HEK293 (cell line): Measurements from ENCODE around the gene IGF2BP2.

Experiments used
- CTCF ChIA-PET: fragments of 350-600 bp; formaldehyde crosslinking; extraction: SDS; loops from one replicate; lab custom pipeline; 2021; ENCODE audit warnings: antibody characterized with exemption; lab: Yijun Ruan, JAX
- POLR2A ChIA-PET: fragments of 300-600 bp; formaldehyde crosslinking; extraction: SDS; loops from one replicate; lab custom pipeline; 2020; ENCODE audit warnings: antibody characterized with exemption, inconsistent platforms; lab: Yijun Ruan, JAX
- H3K27ac ChIP-seq: fragments of 200-500 bp; sonication (Bioruptor generic); 2 replicates; pipeline ENCODE4 v1.5.1; 2014; ENCODE audit warnings: low read depth, low read length, control low read depth, inconsistent platforms; ENCODE audit errors: extremely low read depth
- H3K36me3 ChIP-seq, 2 experiments: fragments of 200-500 bp in 1 of 2; sonication (Bioruptor generic) in 1 of 2; 1 replicate in 1 of 2; 2 replicates in 1 of 2; pipeline ENCODE4 v1.5.1; 2014 to 2017; ENCODE audit warnings: inconsistent platforms in 2 of 2, low read length in 2 of 2; ENCODE audit not compliant: control insufficient read depth in 2 of 2, insufficient read depth in 1 of 2
- H3K4me1 ChIP-seq: fragments of 200-500 bp; sonication (Bioruptor generic); 2 replicates; pipeline ENCODE4 v1.5.1; 2014; ENCODE audit warnings: mild to moderate bottlenecking, low read length, inconsistent platforms; ENCODE audit not compliant: control insufficient read depth, insufficient read depth
- H3K4me3 ChIP-seq: 2 replicates; pipeline ENCODE4 v1.5.1; 2011; ENCODE audit warnings: low read depth, mild to moderate bottlenecking, control low read depth, low read length, moderate library complexity
- H3K9me3 ChIP-seq: fragments of 200-500 bp; sonication (Bioruptor generic); 2 replicates; pipeline ENCODE4 v1.5.1; 2014; ENCODE audit warnings: low read depth, low read length, inconsistent platforms; ENCODE audit not compliant: control insufficient read depth, insufficient read depth
- GLIS1 ChIP-seq: fragments of 450-650 bp; formaldehyde crosslinking; IDR thresholded peaks from 2 replicates; pipeline ENCODE4 v1.5.1; 2016; ENCODE audit warnings: missing biosample characterization, missing genetic modification characterization
- PRDM1 ChIP-seq: fragments of 450-650 bp; formaldehyde crosslinking; IDR thresholded peaks from 2 replicates; pipeline ENCODE4; 2016; ENCODE audit warnings: missing biosample characterization, missing genetic modification characterization
- SCRT2 ChIP-seq: fragments of 450-650 bp; formaldehyde crosslinking; IDR thresholded peaks from 2 replicates; pipeline ENCODE4 v1.5.1; 2016; ENCODE audit warnings: missing biosample characterization, missing genetic modification characterization
- ZFP37 ChIP-seq: fragments of 450-650 bp; formaldehyde crosslinking; IDR thresholded peaks from 2 replicates; pipeline ENCODE4 v1.5.1; 2016; ENCODE audit warnings: missing biosample characterization, missing genetic modification characterization
- ZNF146 ChIP-seq: fragments of 450-650 bp; formaldehyde crosslinking; IDR thresholded peaks from 2 replicates; pipeline ENCODE4 v1.5.1; 2016; ENCODE audit warnings: missing biosample characterization, missing genetic modification characterization
- ZNF16 ChIP-seq: fragments of 450-650 bp; formaldehyde crosslinking; IDR thresholded peaks from 2 replicates; pipeline ENCODE4 v1.5.1; 2016; ENCODE audit warnings: low read depth, missing biosample characterization, missing genetic modification characterization
- ZNF292 ChIP-seq: fragments of 450-650 bp; formaldehyde crosslinking; IDR thresholded peaks from 2 replicates; pipeline ENCODE4 v1.5.1; 2016; ENCODE audit warnings: low read depth, missing biosample characterization, missing genetic modification characterization, borderline replicate concordance
- ZNF544 ChIP-seq: fragments of 450-650 bp; formaldehyde crosslinking; IDR thresholded peaks from 2 replicates; pipeline ENCODE4 v1.5.0; 2017; ENCODE audit warnings: missing biosample characterization, missing genetic modification characterization
- ZNF555 ChIP-seq: fragments of 450-650 bp; formaldehyde crosslinking; conservative IDR thresholded peaks from 2 replicates; pipeline ENCODE4 v1.5.1; 2017; ENCODE audit warnings: missing biosample characterization, mild to moderate bottlenecking, missing genetic modification characterization, inconsistent platforms
- ZNF600 ChIP-seq: fragments of 450-650 bp; formaldehyde crosslinking; IDR thresholded peaks from 2 replicates; pipeline ENCODE4 v1.5.1; 2016; ENCODE audit warnings: missing biosample characterization, missing genetic modification characterization
- ZNF626 ChIP-seq: fragments of 450-650 bp; sonication (Bioruptor Pico); formaldehyde crosslinking; IDR thresholded peaks from 2 replicates; pipeline ENCODE4 v1.5.1; 2018; ENCODE audit warnings: missing biosample characterization, missing genetic modification characterization, inconsistent platforms
- ZNF677 ChIP-seq: fragments of 450-650 bp; IDR thresholded peaks from 2 replicates; pipeline ENCODE4 v1.5.0; 2018; ENCODE audit warnings: missing biosample characterization, mild to moderate bottlenecking, missing genetic modification characterization, moderate library complexity
- ZNF707 ChIP-seq: fragments of 450-650 bp; formaldehyde crosslinking; IDR thresholded peaks from 2 replicates; pipeline ENCODE4 v1.5.1; 2016; ENCODE audit warnings: missing biosample characterization, missing genetic modification characterization
- ZNF747 ChIP-seq: fragments of 450-650 bp; formaldehyde crosslinking; IDR thresholded peaks from 2 replicates; pipeline ENCODE4 v1.5.1; 2016; ENCODE audit warnings: missing biosample characterization, missing genetic modification characterization
- TF ChIP-seq, protein P1 (sequence below): fragments of 450-650 bp; formaldehyde crosslinking; IDR thresholded peaks from 2 replicates; pipeline ENCODE4 v1.5.1; 2016; ENCODE audit warnings: missing biosample characterization, missing genetic modification characterization
- TF ChIP-seq, protein P2 (sequence below): fragments of 450-650 bp; formaldehyde crosslinking; IDR thresholded peaks from 2 replicates; pipeline ENCODE4 v1.5.1; 2016; ENCODE audit warnings: missing biosample characterization, missing genetic modification characterization, low read depth
- TF ChIP-seq, protein P3 (sequence below): fragments of 450-650 bp; formaldehyde crosslinking; IDR thresholded peaks from 2 replicates; pipeline ENCODE4 v1.5.1; 2016; ENCODE audit warnings: missing biosample characterization, missing genetic modification characterization

The IGF2BP2 gene

DNA sequence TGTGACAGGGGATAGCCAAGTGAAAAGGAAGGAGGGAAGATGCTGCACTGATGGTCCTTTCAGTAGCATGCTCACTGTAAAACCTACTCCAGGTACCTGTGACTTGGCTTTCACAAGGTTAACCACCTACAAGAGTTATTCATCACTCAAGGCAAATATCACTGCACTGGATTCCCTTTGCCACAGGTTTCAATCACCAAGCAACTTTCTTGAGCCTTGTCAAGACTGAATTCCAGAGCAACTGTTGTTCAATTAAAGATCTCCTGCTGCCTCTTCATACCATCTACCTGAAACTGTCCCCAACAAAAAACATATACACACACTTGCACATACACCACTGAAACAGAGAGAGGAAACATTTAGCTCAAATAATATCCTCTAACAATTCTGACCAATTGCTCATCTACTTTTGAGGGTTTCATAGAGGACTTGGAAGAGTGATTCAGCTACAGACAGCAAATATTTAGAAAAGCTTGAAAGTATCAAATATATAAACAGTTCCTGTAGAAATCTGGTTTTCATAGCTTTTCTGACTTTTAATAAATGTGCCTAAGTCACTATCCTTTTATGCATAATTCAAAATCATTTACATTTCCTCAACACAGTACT lies 6.5 kb downstream of the IGF2BP2 start:
- POLR2A ChIA-PET, result interaction anchor here (1.4 kb wide), 1 partner anchor 120 kb away, joined by 3 read pairs; the partner anchor contains the start of gene TRA2B
- Histone ChIP-seq H3K27ac (no peak overlapping the region), H3K9me3 (no peaks in the 10 kb centered on the region), H3K36me3 (no peaks in the 10 kb centered on the region), H3K4me1 (peaks cover 9% of the 10 kb centered on the region; the same call in 1 of the 2 replicates), H3K4me3 (no peak overlapping the region)
- CTCF ChIA-PET, result no interaction called here
- TF ChIP-seq, protein P1, sequence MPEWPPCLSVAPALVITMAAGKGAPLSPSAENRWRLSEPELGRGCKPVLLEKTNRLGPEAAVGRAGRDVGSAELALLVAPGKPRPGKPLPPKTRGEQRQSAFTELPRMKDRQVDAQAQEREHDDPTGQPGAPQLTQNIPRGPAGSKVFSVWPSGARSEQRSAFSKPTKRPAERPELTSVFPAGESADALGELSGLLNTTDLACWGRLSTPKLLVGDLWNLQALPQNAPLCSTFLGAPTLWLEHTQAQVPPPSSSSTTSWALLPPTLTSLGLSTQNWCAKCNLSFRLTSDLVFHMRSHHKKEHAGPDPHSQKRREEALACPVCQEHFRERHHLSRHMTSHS (tag by site-specific recombination), result no peak
- TF ChIP-seq ZNF747 (tag by site-specific recombination) (no peak), ZFP37 (tag by site-specific recombination) (no peak), ZNF16 (no peak), ZNF626 (tag by site-specific recombination) (no peak), ZNF146 (no peak), ZNF555 (no peak), GLIS1 (tag by site-specific recombination) (no peak), ZNF544 (no peak), PRDM1 (tag by site-specific recombination) (peak; percentile 78), ZNF600 (tag by site-specific recombination) (peak; percentile 65)
- TF ChIP-seq, protein P2, sequence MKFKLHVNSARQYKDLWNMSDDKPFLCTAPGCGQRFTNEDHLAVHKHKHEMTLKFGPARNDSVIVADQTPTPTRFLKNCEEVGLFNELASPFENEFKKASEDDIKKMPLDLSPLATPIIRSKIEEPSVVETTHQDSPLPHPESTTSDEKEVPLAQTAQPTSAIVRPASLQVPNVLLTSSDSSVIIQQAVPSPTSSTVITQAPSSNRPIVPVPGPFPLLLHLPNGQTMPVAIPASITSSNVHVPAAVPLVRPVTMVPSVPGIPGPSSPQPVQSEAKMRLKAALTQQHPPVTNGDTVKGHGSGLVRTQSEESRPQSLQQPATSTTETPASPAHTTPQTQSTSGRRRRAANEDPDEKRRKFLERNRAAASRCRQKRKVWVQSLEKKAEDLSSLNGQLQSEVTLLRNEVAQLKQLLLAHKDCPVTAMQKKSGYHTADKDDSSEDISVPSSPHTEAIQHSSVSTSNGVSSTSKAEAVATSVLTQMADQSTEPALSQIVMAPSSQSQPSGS (tag by site-specific recombination), result no peak

DNA sequence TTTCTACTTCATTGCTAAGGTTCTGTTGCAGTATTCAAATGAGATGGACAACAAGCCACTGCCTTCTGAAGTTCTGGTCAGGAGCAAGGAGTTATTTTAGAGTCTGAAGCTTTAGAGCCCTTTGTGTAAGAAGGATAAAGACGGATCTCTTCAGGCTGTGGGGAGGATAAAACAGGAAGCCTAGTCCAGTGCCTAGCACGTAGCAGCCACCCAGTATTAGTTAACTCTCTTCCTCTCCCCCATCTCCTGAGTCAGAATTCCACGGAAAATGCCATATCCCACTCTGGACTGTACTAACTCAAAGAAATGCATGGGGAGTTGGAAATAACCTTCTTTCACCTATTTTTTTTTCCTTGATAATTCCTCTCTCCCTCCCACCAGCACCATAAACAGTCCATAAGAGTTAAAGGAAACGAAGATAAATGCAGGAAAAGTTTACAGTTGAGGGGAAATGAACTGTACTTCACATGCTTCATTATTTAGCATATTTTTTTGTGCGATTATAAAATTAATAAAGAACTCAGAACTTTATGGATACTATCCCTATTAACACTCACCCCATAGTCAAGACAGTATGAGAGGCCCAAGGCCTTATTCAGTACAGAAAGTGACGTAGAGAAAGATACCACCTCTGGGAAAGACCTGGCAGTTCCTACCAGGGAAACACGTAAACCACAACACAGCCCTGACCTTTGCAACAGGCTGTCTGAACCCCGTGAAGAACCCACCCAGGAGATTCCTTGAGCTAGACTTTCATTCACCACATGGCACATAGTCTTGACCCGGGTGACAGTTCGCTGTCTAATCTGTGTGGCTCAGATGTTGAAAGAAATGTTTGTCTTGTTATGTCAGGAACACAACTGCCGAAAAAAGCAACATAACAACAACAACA lies 9.2 kb downstream of the IGF2BP2 start:
- Histone ChIP-seq H3K36me3 (no peaks in the 10 kb centered on the region), H3K9me3 (no peaks in the 10 kb centered on the region), H3K27ac (no peak overlapping the region), H3K4me3 (no peak overlapping the region), H3K4me1 (peaks cover 7% of the 10 kb centered on the region; the same call in 1 of the 2 replicates)
- POLR2A ChIA-PET, result no interaction called here
- TF ChIP-seq SCRT2 (tag by site-specific recombination) (0 out of 2 replicates have a peak, but pooled peaks have one; percentile 32), ZNF707 (tag by site-specific recombination) (no peak), ZNF292 (tag by site-specific recombination) (no peak), PRDM1 (tag by site-specific recombination) (peak; percentile 9; the same call in 1 of the 2 replicates), ZNF677 (tag by site-specific recombination) (0 out of 2 replicates have a peak, but pooled peaks have one; percentile 47)
- TF ChIP-seq, protein P3, sequence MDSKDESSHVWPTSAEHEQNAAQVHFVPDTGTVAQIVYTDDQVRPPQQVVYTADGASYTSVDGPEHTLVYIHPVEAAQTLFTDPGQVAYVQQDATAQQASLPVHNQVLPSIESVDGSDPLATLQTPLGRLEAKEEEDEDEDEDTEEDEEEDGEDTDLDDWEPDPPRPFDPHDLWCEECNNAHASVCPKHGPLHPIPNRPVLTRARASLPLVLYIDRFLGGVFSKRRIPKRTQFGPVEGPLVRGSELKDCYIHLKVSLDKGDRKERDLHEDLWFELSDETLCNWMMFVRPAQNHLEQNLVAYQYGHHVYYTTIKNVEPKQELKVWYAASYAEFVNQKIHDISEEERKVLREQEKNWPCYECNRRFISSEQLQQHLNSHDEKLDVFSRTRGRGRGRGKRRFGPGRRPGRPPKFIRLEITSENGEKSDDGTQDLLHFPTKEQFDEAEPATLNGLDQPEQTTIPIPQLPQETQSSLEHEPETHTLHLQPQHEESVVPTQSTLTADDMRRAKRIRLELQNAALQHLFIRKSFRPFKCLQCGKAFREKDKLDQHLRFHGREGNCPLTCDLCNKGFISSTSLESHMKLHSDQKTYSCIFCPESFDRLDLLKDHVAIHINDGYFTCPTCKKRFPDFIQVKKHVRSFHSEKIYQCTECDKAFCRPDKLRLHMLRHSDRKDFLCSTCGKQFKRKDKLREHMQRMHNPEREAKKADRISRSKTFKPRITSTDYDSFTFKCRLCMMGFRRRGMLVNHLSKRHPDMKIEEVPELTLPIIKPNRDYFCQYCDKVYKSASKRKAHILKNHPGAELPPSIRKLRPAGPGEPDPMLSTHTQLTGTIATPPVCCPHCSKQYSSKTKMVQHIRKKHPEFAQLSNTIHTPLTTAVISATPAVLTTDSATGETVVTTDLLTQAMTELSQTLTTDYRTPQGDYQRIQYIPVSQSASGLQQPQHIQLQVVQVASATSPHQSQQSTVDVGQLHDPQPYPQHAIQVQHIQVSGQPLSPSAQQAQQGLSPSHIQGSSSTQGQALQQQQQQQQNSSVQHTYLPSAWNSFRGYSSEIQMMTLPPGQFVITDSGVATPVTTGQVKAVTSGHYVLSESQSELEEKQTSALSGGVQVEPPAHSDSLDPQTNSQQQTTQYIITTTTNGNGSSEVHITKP (tag by site-specific recombination), result peak; percentile 92
- TF ChIP-seq, all 188 proteins: peak for 4
- CTCF ChIA-PET, result interaction anchor here (0.8 to 1.3 kb wide), 2 partner anchors 36 to 80 kb away, joined by 3 to 4 read pairs; no protein-coding TSS in a partner anchor
